GM12878 (cell line): ENCODE results near the gene NTM. TPM values are rescaled to one million over a fixed set of nuclear protein-coding genes. Genes with fewer than 3 reads are reported as not detected.

ENCODE experiments used
- ATAC-seq: fragments of 200-7000 bp; cut with Tn5 transposase; 3 replicates; pipeline ENCODE4 v1.9.1; 2020; ENCODE audit warnings: mild to moderate bottlenecking, moderate library complexity
- BruUV-seq: library from RNA; stranded (reverse); fragments of 400-500 nt; replicated peaks from 2 replicates; lab custom pipeline; 2021; lab: Mats Ljungman, UMichigan
- CTCF ChIA-PET: fragments of 300-600 bp; sonication (Branson Sonifier 250); formaldehyde crosslinking; extraction: SDS; loops from one replicate; lab custom pipeline; 2021; ENCODE audit warnings: inconsistent platforms; lab: Yijun Ruan, JAX
- POLR2A ChIA-PET: fragments of 350-600 bp; formaldehyde crosslinking; extraction: SDS; loops from one replicate; lab custom pipeline; 2021; ENCODE audit warnings: inconsistent platforms; lab: Charles Lee
- RAD21 ChIA-PET: fragments of 300-600 bp; sonication (Branson Sonifier 250); formaldehyde crosslinking; loops from one replicate; lab custom pipeline; 2023; ENCODE audit warnings: antibody characterized with exemption; ENCODE audit not compliant: unreplicated experiment; lab: Charles Lee
- SMC1A ChIA-PET: fragments of 300-600 bp; sonication (Branson Sonifier 250); formaldehyde crosslinking; loops from one replicate; lab custom pipeline; 2023; ENCODE audit not compliant: unreplicated experiment, uncharacterized antibody; lab: Charles Lee
- DNase-seq: peaks from one replicate; pipeline ENCODE4 v3.0.0-alpha.2; 2011; ENCODE audit warnings: low read depth, low spot score
- FAIRE-seq: peaks from 3 replicates; lab custom pipeline; 2011; peaks lifted over from hg19 to GRCh38; lab: Jason Lieb, UNC
- H2AFZ ChIP-seq: 2 replicates; pipeline ENCODE4 v1.6.0; 2011; ENCODE audit warnings: low read depth, low read length, control low read depth; ENCODE audit not compliant: control insufficient read depth
- H3K27ac ChIP-seq: 2 replicates; pipeline ENCODE4 v1.5.1; 2011; ENCODE audit warnings: control low read depth; ENCODE audit not compliant: control insufficient read depth, insufficient read depth
- H3K27me3 ChIP-seq, 2 experiments: replicated peaks in 1 of 2; 2 replicates each; pipeline versions ENCODE4 v1.6.0 to v1.6.1; 2011; ENCODE audit warnings: low read length in 1 of 2; ENCODE audit not compliant: control insufficient read depth in 2 of 2, insufficient read depth in 2 of 2
- H3K36me3 ChIP-seq, 2 experiments: 2 replicates each; pipeline ENCODE4 v1.5.1; 2011; ENCODE audit warnings: low read length in 1 of 2; ENCODE audit not compliant: control insufficient read depth in 2 of 2, insufficient read depth in 2 of 2
- H3K4me1 ChIP-seq: 2 replicates; pipeline ENCODE4 v1.6.1; 2011; ENCODE audit warnings: mild to moderate bottlenecking, low read length, moderate library complexity, mixed read lengths; ENCODE audit not compliant: control insufficient read depth, insufficient read depth
- H3K4me2 ChIP-seq: 2 replicates; pipeline ENCODE4 v1.6.0; 2011; ENCODE audit warnings: control low read depth; ENCODE audit not compliant: control insufficient read depth, insufficient read depth
- H3K4me3 ChIP-seq: fragments of 200-600 bp; sonication (generic); 2 replicates; pipeline ENCODE4 v1.5.1; 2016
- H3K79me2 ChIP-seq: 2 replicates; pipeline ENCODE4 v1.6.0; 2011; ENCODE audit warnings: low read length; ENCODE audit not compliant: control insufficient read depth, insufficient read depth
- H3K9ac ChIP-seq: 2 replicates; pipeline ENCODE4 v1.8.0; 2011; ENCODE audit warnings: low read length, control low read depth, mixed read lengths; ENCODE audit not compliant: control insufficient read depth, insufficient read depth
- H3K9me3 ChIP-seq: replicated peaks from 3 replicates; pipeline ENCODE4 v1.5.1; 2011; ENCODE audit warnings: mild to moderate bottlenecking, low read length; ENCODE audit not compliant: control insufficient read depth, insufficient read depth
- H4K20me1 ChIP-seq: 2 replicates; pipeline ENCODE4 v1.6.0; 2011; ENCODE audit not compliant: control insufficient read depth, insufficient read depth
- BCL3 ChIP-seq: IDR thresholded peaks from 2 replicates; pipeline ENCODE4 v1.6.1; 2011; ENCODE audit warnings: borderline replicate concordance, low read depth, mild to moderate bottlenecking, moderate library complexity, low read length; ENCODE audit not compliant: insufficient read depth, poor library complexity, severe bottlenecking
- EED ChIP-seq: sonication (generic); IDR thresholded peaks from 2 replicates; pipeline ENCODE4 v1.6.1; 2016; ENCODE audit warnings: antibody characterized with exemption, low read depth
- IKZF2 ChIP-seq, 2 experiments: fragments of 450-650 bp; IDR thresholded peaks; 2 replicates each; pipeline ENCODE4 v1.6.1; 2017; ENCODE audit warnings: mild to moderate bottlenecking in 2 of 2, moderate library complexity in 2 of 2
- IRF4 ChIP-seq: IDR thresholded peaks from 2 replicates; pipeline ENCODE4 v1.6.1; 2011; ENCODE audit warnings: low read depth, low read length
- NFYA ChIP-seq: IDR thresholded peaks from 2 replicates; pipeline ENCODE4 v1.6.1; 2011; ENCODE audit warnings: low read depth, mild to moderate bottlenecking, low read length, improper control_type of control experiment, borderline replicate concordance
- NFYB ChIP-seq: IDR thresholded peaks from 2 replicates; pipeline ENCODE4 v1.6.1; 2011; ENCODE audit warnings: low read depth, mild to moderate bottlenecking, low read length, improper control_type of control experiment, moderate library complexity; ENCODE audit not compliant: insufficient read depth
- NR2C1 ChIP-seq: fragments of 450-650 bp; IDR thresholded peaks from 2 replicates; pipeline ENCODE4 v1.6.1; 2017; ENCODE audit warnings: antibody characterized with exemption, mild to moderate bottlenecking, moderate library complexity
- PML ChIP-seq: IDR thresholded peaks from 2 replicates; pipeline ENCODE4 v1.6.1; 2012; ENCODE audit warnings: low read length, inconsistent platforms
- SIN3A ChIP-seq: IDR thresholded peaks from 2 replicates; pipeline ENCODE4 v1.6.1; 2012; ENCODE audit warnings: low read depth, low read length, improper control_type of control experiment
- SP1 ChIP-seq: IDR thresholded peaks from one replicate; pipeline ENCODE4 v1.6.1; 2011; ENCODE audit warnings: low read depth, low read length
- ZBED1 ChIP-seq: IDR thresholded peaks from 2 replicates; pipeline ENCODE4 v1.6.1; 2016; ENCODE audit warnings: borderline replicate concordance
- ZNF622 ChIP-seq: fragments of 450-650 bp; IDR thresholded peaks from 2 replicates; pipeline ENCODE4 v1.6.1; 2017; ENCODE audit warnings: mild to moderate bottlenecking, inconsistent platforms
- WGBS: methylation state at CpG from one replicate; pipeline ENCODE4 v1.1.6; 2016; ENCODE audit warnings: low lambda C conversion rate; ENCODE audit not compliant: insufficient replicate concordance, insufficient coverage; ENCODE audit errors: missing lambda C conversion rate; 5-methylcytosine and 5-hydroxymethylcytosine counted together
- in situ Hi-C: fragments of 300-500 bp; cut with MboI; formaldehyde crosslinking; loops from 9 replicates; pipeline ENCODE4 v1.14.3; 2018; ENCODE audit warnings: mixed read lengths
- intact Hi-C: fragments of 100-400 bp; cut with micrococcal nuclease; formaldehyde crosslinking; loops from one replicate; pipeline ENCODE4 v1.14.2; 2022; ENCODE audit not compliant: unreplicated experiment
- polyA plus RNA-seq, 11 experiments: library from polyadenylated mRNA; depleted of rRNA in 4 of 11; unstranded in 6 of 11; stranded (reverse) in 5 of 11; fragments of >200 nt; fragmentation: Nextera tagmentation in 4 of 11; fragmentation: Illumina TruSeq in 1 of 11; extraction: Ambion mirVana in 4 of 11; extraction: Trizol in 1 of 11; gene quantifications; 1 replicate in 1 of 11; 2 replicates in 10 of 11; pipeline versions ENCODE4 v1.2.1 to v1.2.3, GENCODE V29; 2011 to 2016; ENCODE audit warnings: inconsistent platforms in 2 of 11, missing spikeins in 2 of 11, low read depth in 1 of 11
- total RNA-seq, 4 experiments: library from RNA; depleted of rRNA in 3 of 4; stranded (reverse); fragments of >200 nt in 3 of 4; fragmentation: Illumina TruSeq in 1 of 4; extraction: Trizol in 1 of 4; gene quantifications; 2 replicates each; pipeline versions ENCODE4 v1.2.1 to v1.2.3, GENCODE V29; 2013 to 2021

The NTM gene
- total and polyA plus RNA-seq, 10 of the 15 experiments (the other 5 are each of a cell fraction or from before 2014, with no cell fraction given): not detected

- DNase-seq (no peak), FAIRE-seq (no peak), ATAC-seq (no peak)
- 31% methylated on average over 3 of the region's 3 CpGs for WGBS
- H4K20me1 ChIP-seq: no peaks in the 10 kb centered on the region
- SMC1A ChIA-PET: interaction anchor here (0.9 to 1.3 kb wide), 3 partner anchors 9 to 247 kb away, joined by 3 read pairs; no protein-coding TSS in a partner anchor
- peaks cover 0 to 2% of the 10 kb centered on the region in 2 experiments; a peak in 1 of 4 replicates for H3K27me3 ChIP-seq
- H3K27ac ChIP-seq: no peak overlapping the region
- CTCF ChIA-PET: interaction anchor here (0.6 to 2.7 kb wide), 5 partner anchors 12 to 566 kb away, joined by 3 to 18 read pairs (median 3); no protein-coding TSS in a partner anchor
- intact Hi-C loops: loop anchor here (1.0 kb wide), 1 partner anchor 288 kb away; no protein-coding TSS in a partner anchor
- no peak overlapping the region for H2AFZ ChIP-seq
- H3K9me3 ChIP-seq: no peaks in the 10 kb centered on the region
- no peaks in the 10 kb centered on the region for H3K4me1 ChIP-seq
- no peaks in the 10 kb centered on the region for H3K79me2 ChIP-seq
- in situ Hi-C loops: no loop called here
- no peak overlapping the region for H3K4me2 ChIP-seq
- POLR2A ChIA-PET: no interaction called here
- no peak overlapping the region for H3K4me3 ChIP-seq
- no peak for TF ChIP-seq EED
- TF ChIP-seq PML: no peak
- TF ChIP-seq IKZF2 (IDR thresholded peaks at IDR 0.05): no peak
- TF ChIP-seq IRF4: no peak
- TF ChIP-seq ZNF622: no peak
- no peak for TF ChIP-seq SIN3A
- no peak for TF ChIP-seq NFYB
- no peak for TF ChIP-seq NR2C1
- TF ChIP-seq BCL3: no peak
- no peak for TF ChIP-seq ZBED1
- TF ChIP-seq NFYA: no peak
- no peak for TF ChIP-seq SP1
- H3K9ac ChIP-seq: no peak overlapping the region
- H3K36me3 ChIP-seq: no peaks in the 10 kb centered on the region
- RAD21 ChIA-PET: interaction anchor here (0.7 kb wide), 1 partner anchor 9 kb away, joined by 3 read pairs; no protein-coding TSS in a partner anchor
- no TSS peak for BruUV-seq
Measured at GRCh38 chr11:132114743-132115142, 744.3 kb downstream of the NTM start.
